Endodermal cell (in vitro differentiated cells): ENCODE results near the gene FCAR. TPM values are rescaled to one million over a fixed set of nuclear protein-coding genes. Genes with fewer than 3 reads are reported as not detected.
A peak's percentile ranks its signal among the peaks of the same experiment; 100 is the strongest.

Source experiments
- DNase-seq: peaks from one replicate; pipeline ENCODE4 v3.0.0-alpha.2; 2017
- H3K27ac ChIP-seq: 2 replicates; pipeline ENCODE4 v1.5.1; 2013; ENCODE audit warnings: mild to moderate bottlenecking, low read depth, low read length, moderate library complexity
- H3K27me3 ChIP-seq: 2 replicates; pipeline ENCODE4 v1.6.1; 2013; ENCODE audit warnings: mild to moderate bottlenecking, low read length, moderate library complexity; ENCODE audit not compliant: insufficient read depth, control insufficient read depth, poor library complexity, severe bottlenecking
- H3K36me3 ChIP-seq: 2 replicates; pipeline ENCODE4 v1.7.0; 2013; ENCODE audit warnings: mild to moderate bottlenecking, low read length, moderate library complexity; ENCODE audit not compliant: control insufficient read depth, insufficient read depth
- H3K4me1 ChIP-seq: one replicate; pipeline ENCODE4 v1.7.0; 2013; ENCODE audit warnings: low read length; ENCODE audit not compliant: control insufficient read depth, insufficient read depth
- H3K4me3 ChIP-seq: 2 replicates; pipeline ENCODE4 v1.5.1; 2013; ENCODE audit warnings: mild to moderate bottlenecking, low read length, moderate library complexity
- H3K9ac ChIP-seq: 2 replicates; pipeline ENCODE4 v1.6.1; 2013; ENCODE audit warnings: mild to moderate bottlenecking, low read length, moderate library complexity; ENCODE audit not compliant: poor library complexity, severe bottlenecking; ENCODE audit errors: extremely low read depth
- H3K9me3 ChIP-seq: 2 replicates; pipeline ENCODE4 v1.6.1; 2013; ENCODE audit warnings: mild to moderate bottlenecking, low read length, moderate library complexity; ENCODE audit not compliant: control insufficient read depth
- H3K27ac Mint-ChIP-seq: 2 replicates; pipeline ENCODE4 v1.8.0; 2020; ENCODE audit warnings: mixed read lengths
- H3K27me3 Mint-ChIP-seq: 2 replicates; pipeline ENCODE4 v1.8.0; 2021; ENCODE audit warnings: mild to moderate bottlenecking, mixed read lengths; ENCODE audit not compliant: insufficient read depth
- H3K36me3 Mint-ChIP-seq: 2 replicates; pipeline ENCODE4 v1.8.0; 2020; ENCODE audit warnings: low read depth, mixed read lengths
- H3K4me1 Mint-ChIP-seq: 2 replicates; pipeline ENCODE4 v1.8.0; 2020; ENCODE audit warnings: mixed read lengths
- H3K4me3 Mint-ChIP-seq: 2 replicates; pipeline ENCODE4 v1.8.0; 2020; ENCODE audit warnings: mild to moderate bottlenecking, moderate library complexity, mixed read lengths
- H3K9me3 Mint-ChIP-seq: 2 replicates; pipeline ENCODE4 v1.8.0; 2020; ENCODE audit warnings: mild to moderate bottlenecking, mixed read lengths
- CTCF ChIP-seq: fragments of 200-600 bp; sonication (generic); conservative IDR thresholded peaks from 2 replicates; pipeline ENCODE4 v1.5.0; 2021; ENCODE audit warnings: antibody characterized with exemption, mild to moderate bottlenecking
- WGBS, 2 experiments: methylation state at CpG; one replicate each; pipeline versions ENCODE4 v1.1.5 to v1.1.7; 2013; ENCODE audit warnings: missing lambda C conversion rate in 2 of 2, mixed read lengths in 1 of 2; ENCODE audit not compliant: insufficient coverage in 1 of 2, insufficient read length in 1 of 2; 5-methylcytosine and 5-hydroxymethylcytosine counted together
- total RNA-seq, 2 donors: library from RNA; stranded (reverse); fragmentation: NEBNext Ultra II Directional in 1 of 2; extraction: Animal tissue kit (Norgen Biotek cat#: 25700) in 1 of 2; gene quantifications; 2 replicates in 1 of 2; 3 replicates in 1 of 2; pipeline ENCODE4 v1.2.1, GENCODE V29; 2021

FCAR gene
- total RNA-seq, 2 donors from 2014 or later, result not detected

- Histone ChIP-seq H3K27ac (no peak overlapping the region), H3K9me3 (no peaks in the 10 kb centered on the region), H3K4me3 (no peak overlapping the region), H3K9ac (no peak overlapping the region), H3K27me3 (no peaks in the 10 kb centered on the region), H3K36me3 (no peaks in the 10 kb centered on the region), H3K4me1 (no peaks in the 10 kb centered on the region)
- DNase-seq, result no peak
- Mint-ChIP-seq H3K36me3 (no peaks in the 10 kb centered on the region), H3K4me3 (no peak overlapping the region), H3K27ac (no peak overlapping the region), H3K27me3 (peaks cover 22% of the 10 kb centered on the region), H3K4me1 (no peaks in the 10 kb centered on the region), H3K9me3 (peaks cover 1% of the 10 kb centered on the region)
- WGBS, 2 experiments, result 91 to 93% methylated on average over 3 to 6 of the region's 6 CpGs
- TF ChIP-seq CTCF, result no peak
Observed at GRCh38 chr19:54881884-54882283, 7.8 kb downstream of the FCAR start.

GRCh38 chr19:54882758-54883157 lies 8.7 kb downstream of the FCAR start:
- Mint-ChIP-seq H3K4me3 (no peak overlapping the region), H3K27me3 (peaks cover 15% of the 10 kb centered on the region), H3K9me3 (peaks cover 1% of the 10 kb centered on the region), H3K27ac (no peak overlapping the region), H3K36me3 (no peaks in the 10 kb centered on the region), H3K4me1 (no peaks in the 10 kb centered on the region)
- no peak overlapping the region for H3K9ac ChIP-seq
- 76 to 87% methylated on average over 3 to 7 of the region's 7 CpGs for WGBS, 2 experiments
- H3K9me3 ChIP-seq, result no peaks in the 10 kb centered on the region
- no peaks in the 10 kb centered on the region for H3K4me1 ChIP-seq
- DNase-seq, result no peak
- no peak overlapping the region for H3K4me3 ChIP-seq
- no peaks in the 10 kb centered on the region for H3K27me3 ChIP-seq
- TF ChIP-seq CTCF, result peak; percentile 61
- H3K36me3 ChIP-seq, result no peaks in the 10 kb centered on the region
- H3K27ac ChIP-seq, result no peak overlapping the region

- no peak overlapping the region for H3K4me3 ChIP-seq
- H3K27me3 Mint-ChIP-seq, result peaks cover 12% of the 10 kb centered on the region
- H3K9ac ChIP-seq, result no peak overlapping the region
- DNase-seq, result no peak
- WGBS, 2 experiments, result 90% methylated on average over 5 to 9 of the region's 9 CpGs
- H3K27me3 ChIP-seq, result no peaks in the 10 kb centered on the region
- H3K9me3 ChIP-seq, result no peaks in the 10 kb centered on the region
- no peak overlapping the region for H3K4me3 Mint-ChIP-seq
- H3K36me3 ChIP-seq, result no peaks in the 10 kb centered on the region
- H3K4me1 ChIP-seq, result no peaks in the 10 kb centered on the region
- no peak overlapping the region for H3K27ac Mint-ChIP-seq
- no peaks in the 10 kb centered on the region for H3K36me3 Mint-ChIP-seq
- TF ChIP-seq CTCF, result no peak
- H3K4me1 Mint-ChIP-seq, result no peaks in the 10 kb centered on the region
- H3K27ac ChIP-seq, result no peak overlapping the region
- peaks cover 1% of the 10 kb centered on the region for H3K9me3 Mint-ChIP-seq
Observed at GRCh38 chr19:54883228-54883627, 9.2 kb downstream of the FCAR start.
